OCI-LY3 (cell line): ENCODE measurements around the gene LSM14B.

ENCODE experiments used
- EZH2phosphoT487 ChIP-seq: fragments of 200-600 bp; shearing (Covaris generic); IDR thresholded peaks from 2 replicates; pipeline ENCODE4 v1.6.1; 2018; ENCODE audit warnings: antibody characterized with exemption, mixed run types, low read depth
- TF ChIP-seq, protein P1 (sequence below): fragments of 200-600, 300-600 bp; sonication (generic); IDR thresholded peaks from 2 replicates; pipeline ENCODE4 v1.5.1; 2014; ENCODE audit warnings: antibody characterized with exemption, low read length, low read depth

GRCh38 chr20:62129731-62130531 is 7.7 kb downstream of the LSM14B start:
- TF ChIP-seq, protein P1, sequence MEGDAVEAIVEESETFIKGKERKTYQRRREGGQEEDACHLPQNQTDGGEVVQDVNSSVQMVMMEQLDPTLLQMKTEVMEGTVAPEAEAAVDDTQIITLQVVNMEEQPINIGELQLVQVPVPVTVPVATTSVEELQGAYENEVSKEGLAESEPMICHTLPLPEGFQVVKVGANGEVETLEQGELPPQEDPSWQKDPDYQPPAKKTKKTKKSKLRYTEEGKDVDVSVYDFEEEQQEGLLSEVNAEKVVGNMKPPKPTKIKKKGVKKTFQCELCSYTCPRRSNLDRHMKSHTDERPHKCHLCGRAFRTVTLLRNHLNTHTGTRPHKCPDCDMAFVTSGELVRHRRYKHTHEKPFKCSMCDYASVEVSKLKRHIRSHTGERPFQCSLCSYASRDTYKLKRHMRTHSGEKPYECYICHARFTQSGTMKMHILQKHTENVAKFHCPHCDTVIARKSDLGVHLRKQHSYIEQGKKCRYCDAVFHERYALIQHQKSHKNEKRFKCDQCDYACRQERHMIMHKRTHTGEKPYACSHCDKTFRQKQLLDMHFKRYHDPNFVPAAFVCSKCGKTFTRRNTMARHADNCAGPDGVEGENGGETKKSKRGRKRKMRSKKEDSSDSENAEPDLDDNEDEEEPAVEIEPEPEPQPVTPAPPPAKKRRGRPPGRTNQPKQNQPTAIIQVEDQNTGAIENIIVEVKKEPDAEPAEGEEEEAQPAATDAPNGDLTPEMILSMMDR, result no peak
- no peak for TF ChIP-seq EZH2phosphoT487
